HG02642 (cell line): Measurements from ENCODE around the gene GDAP2.
"Not testable (repeated sequence)": the region's sequence is repeated elsewhere in the genome, so short reads cannot be mapped to it uniquely, and the experiment has no call there.

Experiments
- ATAC-seq: cut with Tn5 transposase; IDR thresholded peaks from one replicate; pipeline ENCODE4 v1.9.1; 2021; ENCODE audit warnings: mild to moderate bottlenecking; ENCODE audit not compliant: unreplicated experiment, poor library complexity

The GDAP2 gene

GRCh38 chr1:117844478-117844877, 84.9 kb downstream of the GDAP2 start:
- ATAC-seq = not testable (repeated sequence)

DNA sequence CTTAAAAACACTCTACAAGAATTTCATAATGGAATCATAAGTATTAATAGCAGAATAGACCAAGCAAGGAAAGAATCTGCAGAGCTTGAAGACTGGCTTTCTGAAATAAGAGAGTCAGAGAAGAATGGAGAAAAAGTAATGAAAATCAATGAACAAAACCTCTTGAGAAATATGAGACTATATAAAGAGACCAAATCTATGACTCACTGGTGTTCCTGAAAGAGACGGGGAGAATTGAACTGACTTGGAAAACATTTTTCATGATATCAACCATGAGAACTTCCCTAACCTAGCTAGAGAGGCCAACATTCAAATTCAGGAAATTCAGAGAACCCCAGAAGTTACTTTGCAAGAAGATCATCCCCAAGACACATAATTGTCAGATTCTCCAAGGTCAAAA, 85.6 kb downstream of the GDAP2 start:
- no peak for ATAC-seq

GRCh38 chr1:117842408-117843170, 86.8 kb downstream of the GDAP2 start:
- no peak for ATAC-seq

GRCh38 chr1:117841117-117841650, 88.2 kb downstream of the GDAP2 start:
- ATAC-seq = no peak

DNA sequence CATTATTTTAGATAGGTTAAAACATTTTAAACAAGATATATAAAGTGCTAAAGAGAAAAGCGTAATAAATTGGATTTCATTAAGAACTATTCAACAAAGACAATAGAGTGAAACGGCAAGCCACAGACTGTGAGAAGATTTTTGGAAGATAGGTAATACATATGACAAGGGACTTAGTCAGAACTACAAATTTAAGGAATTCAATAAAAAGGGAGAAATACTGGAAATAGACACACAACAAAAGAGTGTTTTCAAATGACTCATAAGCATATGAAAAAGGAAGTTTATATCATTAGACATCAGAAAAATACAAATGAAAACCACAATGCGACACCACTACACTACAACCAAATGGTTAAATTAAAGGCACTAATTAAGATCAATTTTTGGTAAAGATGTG, 90.5 kb downstream of the GDAP2 start:
- no peak for ATAC-seq

GRCh38 chr1:117836069-117836468, 93.4 kb downstream of the GDAP2 start:
- ATAC-seq = no peak

GRCh38 chr1:117834416-117834815, 95.0 kb downstream of the GDAP2 start:
- ATAC-seq = no peak

DNA sequence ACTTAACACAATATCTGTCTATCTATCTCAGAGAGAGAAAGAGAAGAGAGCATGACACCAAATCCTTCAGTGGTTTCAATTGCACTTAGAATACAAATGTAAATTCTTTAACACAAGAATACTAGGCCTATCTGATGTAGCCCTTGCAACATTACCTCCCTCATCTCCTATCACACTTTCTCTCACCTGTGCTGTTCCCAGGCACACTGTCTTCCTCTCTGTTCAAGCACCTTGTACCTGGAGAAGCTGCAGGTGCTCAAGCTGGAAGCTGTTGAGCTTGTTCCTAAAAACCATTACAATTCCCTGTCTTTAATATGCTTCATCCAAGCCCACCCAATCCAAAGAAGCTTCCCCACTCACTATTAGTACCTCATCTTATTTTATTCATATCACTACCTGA, 97.0 kb downstream of the GDAP2 start:
- no peak for ATAC-seq

DNA sequence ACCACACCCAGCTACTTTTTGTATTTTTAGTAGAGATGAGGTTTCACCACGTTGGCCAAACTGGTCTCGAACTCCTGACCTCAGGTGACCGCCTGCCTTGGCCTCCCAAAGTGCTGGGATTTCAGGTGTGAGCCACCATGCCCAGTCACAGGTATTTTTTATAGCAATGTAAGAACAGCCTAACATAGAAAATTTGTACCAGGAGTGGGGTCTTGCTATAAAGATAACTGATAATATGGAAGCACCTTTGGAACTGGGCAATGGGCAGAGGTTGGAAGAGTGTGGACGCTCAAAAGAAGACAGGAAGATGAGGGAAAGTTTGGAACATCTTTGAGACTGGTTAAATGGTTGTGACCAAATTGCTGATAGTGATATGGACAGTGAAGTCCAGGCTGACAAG, 99.2 kb downstream of the GDAP2 start:
- no peak for ATAC-seq

DNA sequence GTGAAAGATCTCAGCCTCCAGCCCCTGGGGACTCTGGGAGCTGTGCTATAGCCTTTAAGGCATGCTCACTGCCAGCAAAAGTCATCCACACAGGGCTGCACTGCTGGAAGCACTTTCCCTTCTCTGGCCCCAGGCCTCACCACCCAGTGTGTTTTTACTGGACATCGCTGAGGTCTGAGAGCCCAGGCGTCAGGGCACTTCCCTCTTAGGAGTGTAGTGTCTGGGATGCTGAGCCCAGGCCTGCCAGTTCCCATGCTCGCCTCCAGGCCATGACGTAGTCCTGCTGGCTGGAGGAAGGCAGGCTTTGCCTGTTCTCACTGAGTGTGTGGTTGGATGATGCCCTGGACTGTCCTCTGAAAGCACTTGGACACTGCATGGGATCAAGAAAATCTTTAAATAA, 101.2 kb downstream of the GDAP2 start:
- ATAC-seq = no peak

GRCh38 chr1:117826540-117827078, 102.8 kb downstream of the GDAP2 start:
- ATAC-seq = no peak

DNA sequence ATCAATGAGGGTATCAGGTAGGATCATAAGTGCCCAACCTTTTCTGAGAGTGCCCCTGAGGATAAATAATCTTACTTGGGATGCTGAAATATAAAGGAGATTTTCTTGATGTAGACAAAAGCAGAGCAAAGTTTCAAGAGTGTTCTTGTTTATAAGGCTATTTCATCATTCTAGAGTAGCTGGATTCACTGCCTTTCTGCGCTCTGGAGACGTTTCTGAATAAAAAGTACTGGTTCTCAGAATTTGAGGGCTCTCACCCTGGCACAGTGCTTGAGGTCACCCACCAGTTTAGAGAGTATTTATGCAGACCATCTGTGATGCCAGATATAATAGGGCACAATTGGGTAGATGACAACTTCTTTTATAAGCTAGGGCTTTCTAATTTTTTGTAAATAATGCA, 103.3 kb downstream of the GDAP2 start:
- no peak for ATAC-seq

- ATAC-seq = no peak
These were observed 104.0 kb downstream of the GDAP2 start for GRCh38 chr1:117825414-117825813.

DNA sequence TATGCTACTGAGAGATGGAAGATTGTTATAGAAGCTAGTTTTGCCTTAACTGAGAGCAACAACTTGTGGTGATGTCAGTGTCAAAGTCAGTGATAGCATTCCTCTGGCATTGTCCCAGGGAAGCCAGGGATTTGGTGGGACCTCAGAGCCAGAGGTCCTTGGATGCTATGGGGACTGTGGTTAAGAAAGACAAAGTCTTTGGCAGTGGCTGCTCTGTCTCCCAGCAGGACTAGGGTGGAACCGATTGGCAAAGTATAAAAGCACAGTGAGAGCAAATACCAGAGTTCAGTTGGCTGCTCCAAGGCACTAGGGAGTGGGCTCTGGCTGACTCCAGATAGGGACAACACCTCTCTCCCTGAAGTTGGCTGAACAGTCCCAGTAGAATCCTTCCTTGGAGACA, 104.8 kb downstream of the GDAP2 start:
- no peak for ATAC-seq

DNA sequence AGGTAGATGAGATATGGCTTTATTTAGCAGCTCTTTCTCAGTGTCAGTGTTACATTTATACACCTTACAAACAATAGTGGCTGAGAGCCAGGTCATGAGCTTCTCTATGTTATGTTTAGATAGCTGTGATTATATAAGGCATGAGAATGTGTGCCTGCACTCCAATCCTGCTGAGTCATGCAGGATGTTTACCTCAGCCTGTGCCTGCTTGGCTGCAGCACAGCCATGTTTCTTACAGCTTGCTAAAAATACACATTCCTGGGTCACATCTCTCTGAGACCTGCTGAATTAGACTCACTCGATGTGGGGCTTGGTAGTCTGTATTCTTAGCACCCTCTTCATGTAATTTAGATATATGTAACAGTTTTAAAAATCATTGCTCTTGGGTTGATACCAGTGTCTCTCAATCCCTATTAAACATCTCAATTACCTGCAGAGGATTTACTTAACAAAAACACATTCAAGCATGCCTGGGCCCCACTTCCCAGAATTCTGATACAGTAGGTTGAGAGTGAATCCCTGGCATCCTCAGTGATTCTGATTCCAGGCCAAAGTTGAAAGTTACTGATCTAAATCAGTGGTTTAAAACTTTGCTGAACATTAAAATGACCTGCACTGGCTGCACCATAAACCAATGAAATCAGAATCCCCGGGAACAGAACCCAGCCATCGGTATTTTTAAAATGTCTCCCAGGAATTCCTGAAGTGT, 107.5 kb downstream of the GDAP2 start:
- no peak for ATAC-seq

DNA sequence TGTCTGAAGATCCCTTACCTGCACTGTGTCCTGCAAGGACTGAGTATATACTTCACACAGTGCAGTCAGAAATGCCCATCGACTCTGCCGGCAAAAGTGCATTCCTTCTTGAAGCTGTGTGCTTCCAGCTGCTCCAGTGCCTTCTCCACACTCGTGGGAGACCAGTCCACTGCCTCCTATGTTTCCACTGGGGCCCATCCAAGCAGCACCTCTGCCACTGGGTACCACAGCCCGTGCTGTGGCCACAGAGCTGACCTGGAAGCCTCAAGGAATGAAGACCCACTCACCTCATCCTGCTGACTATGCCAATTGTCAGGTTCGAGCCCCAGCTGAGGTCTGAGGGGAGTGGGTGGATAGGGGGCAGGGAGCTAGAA, 108.1 kb downstream of the GDAP2 start:
- ATAC-seq = no peak

GRCh38 chr1:117820694-117821381, 108.6 kb downstream of the GDAP2 start:
- no peak for ATAC-seq

DNA sequence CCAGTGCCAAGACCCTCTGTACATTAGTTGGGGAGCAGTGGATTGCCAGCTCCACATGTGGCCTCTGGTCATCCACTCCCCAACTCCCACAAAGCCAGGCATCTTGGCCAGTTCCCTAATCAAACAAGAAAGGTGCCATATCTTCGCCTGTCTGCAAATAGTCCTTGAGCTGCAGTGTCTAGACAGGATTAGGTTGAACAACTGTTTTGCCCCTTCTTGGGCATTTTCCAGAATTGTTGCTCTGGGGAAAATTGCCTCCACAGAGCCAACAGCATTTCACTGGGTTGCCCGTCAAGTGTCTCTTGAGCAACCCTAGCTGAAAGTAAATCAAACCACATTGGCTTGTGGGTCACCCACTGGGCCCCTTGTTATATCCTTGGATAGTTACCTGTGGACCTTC, 109.3 kb downstream of the GDAP2 start:
- no peak for ATAC-seq

GRCh38 chr1:117819301-117819700, 110.1 kb downstream of the GDAP2 start:
- ATAC-seq = no peak

DNA sequence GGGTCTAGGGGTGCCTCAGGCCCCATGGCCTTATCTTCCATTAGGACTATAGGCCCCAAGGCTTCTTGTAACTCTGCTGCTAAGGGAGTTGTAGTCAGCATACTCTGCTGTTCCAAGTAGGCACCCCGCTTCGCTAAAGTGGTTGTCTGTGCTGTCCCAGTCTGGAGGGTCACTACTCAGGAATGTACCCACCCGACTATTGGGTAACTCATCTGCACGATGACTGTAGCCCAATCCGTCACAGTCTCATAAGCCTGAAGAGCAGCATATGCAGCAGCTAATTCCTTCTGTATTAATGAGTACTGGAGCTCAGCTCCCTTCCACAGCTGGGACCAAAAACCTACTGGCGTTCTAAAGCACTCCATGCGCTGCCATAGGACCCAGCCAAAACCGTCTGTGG, 111.0 kb downstream of the GDAP2 start:
- ATAC-seq = no peak

- ATAC-seq = no peak
These were observed 111.8 kb downstream of the GDAP2 start for GRCh38 chr1:117817629-117818028.
